IMR-90 (cell line): ENCODE results near the gene AP2B1. TPM values are rescaled to one million over a fixed set of nuclear protein-coding genes. Genes with fewer than 3 reads are reported as not detected.

ENCODE experiments used
- ATAC-seq: fragments of 200-7000 bp; cut with Tn5 transposase; 2 replicates; pipeline ENCODE4 v1.9.1; 2020; ENCODE audit warnings: low read depth, mild to moderate bottlenecking, moderate library complexity
- BruUV-seq: library from RNA; stranded (reverse); fragments of 400-500 nt; replicated peaks from 2 replicates; lab custom pipeline; 2021; lab: Mats Ljungman, UMichigan
- CTCF ChIA-PET: fragments of 300-600 bp; formaldehyde crosslinking; extraction: SDS; loops from one replicate; lab custom pipeline; 2021; ENCODE audit warnings: antibody characterized with exemption; lab: Yijun Ruan, JAX
- POLR2A ChIA-PET: fragments of 300-600 bp; sonication (Branson Sonifier 250); formaldehyde crosslinking; loops from one replicate; lab custom pipeline; 2022; ENCODE audit warnings: antibody characterized with exemption; ENCODE audit not compliant: unreplicated experiment; lab: Charles Lee
- DNase-seq: peaks from one replicate; pipeline ENCODE4 v3.0.0; 2013
- H2AFZ ChIP-seq: replicated peaks from 2 replicates; pipeline ENCODE3; 2013; ENCODE audit warnings: low read length, mild to moderate bottlenecking; ENCODE audit not compliant: poor library complexity
- H2AK5ac ChIP-seq: 2 replicates; pipeline ENCODE4 v1.6.1; 2013; ENCODE audit warnings: low read depth, low read length, inconsistent platforms
- H2AK9ac ChIP-seq: replicated peaks from 2 replicates; pipeline ENCODE3; 2013; ENCODE audit warnings: mild to moderate bottlenecking, low read depth, low read length, moderate library complexity; ENCODE audit not compliant: poor library complexity
- H2BK120ac ChIP-seq: 2 replicates; pipeline ENCODE4 v1.6.1; 2013; ENCODE audit warnings: low read depth, low read length, inconsistent platforms
- H2BK15ac ChIP-seq: 3 replicates; pipeline ENCODE4 v1.6.1; 2013; ENCODE audit warnings: low read depth, low read length, inconsistent platforms
- H2BK20ac ChIP-seq: 2 replicates; pipeline ENCODE4 v1.6.1; 2013; ENCODE audit warnings: low read depth, mild to moderate bottlenecking, inconsistent platforms, low read length, moderate library complexity
- H2BK5ac ChIP-seq: 2 replicates; pipeline ENCODE4 v1.6.1; 2013; ENCODE audit warnings: mild to moderate bottlenecking, low read depth, low read length, inconsistent platforms; ENCODE audit not compliant: poor library complexity, severe bottlenecking
- H3K14ac ChIP-seq: replicated peaks from 2 replicates; pipeline ENCODE4 v1.6.1; 2013; ENCODE audit warnings: low read depth, low read length, inconsistent platforms
- H3K18ac ChIP-seq: 2 replicates; pipeline ENCODE4 v1.6.1; 2013; ENCODE audit warnings: low read depth, low read length, control low read depth
- H3K23ac ChIP-seq: 2 replicates; pipeline ENCODE4 v1.6.1; 2013; ENCODE audit warnings: low read depth, low read length, inconsistent platforms
- H3K27ac ChIP-seq: 2 replicates; pipeline ENCODE4 v1.5.1; 2013; ENCODE audit warnings: mild to moderate bottlenecking, control low read depth, low read length; ENCODE audit not compliant: insufficient read depth
- H3K27me3 ChIP-seq: 2 replicates; pipeline ENCODE4 v1.6.1; 2013; ENCODE audit warnings: low read length; ENCODE audit not compliant: control insufficient read depth, insufficient read depth
- H3K36me3 ChIP-seq: 2 replicates; pipeline ENCODE4 v1.6.1; 2013; ENCODE audit warnings: low read length, mixed read lengths; ENCODE audit not compliant: control insufficient read depth, insufficient read depth
- H3K4ac ChIP-seq: 2 replicates; pipeline ENCODE4 v1.6.1; 2013; ENCODE audit warnings: low read depth, low read length, inconsistent platforms
- H3K4me1 ChIP-seq: 2 replicates; pipeline ENCODE4 v1.6.1; 2013; ENCODE audit warnings: low read length, mixed read lengths; ENCODE audit not compliant: control insufficient read depth, insufficient read depth
- H3K4me2 ChIP-seq: 2 replicates; pipeline ENCODE4 v1.6.1; 2013; ENCODE audit warnings: low read depth, mild to moderate bottlenecking, control low read depth, low read length, moderate library complexity
- H3K4me3 ChIP-seq: 2 replicates; pipeline ENCODE4 v1.5.1; 2013; ENCODE audit warnings: low read depth, mild to moderate bottlenecking, control low read depth, low read length, moderate library complexity; ENCODE audit not compliant: insufficient read depth
- H3K56ac ChIP-seq: 2 replicates; pipeline ENCODE4 v1.6.1; 2013; ENCODE audit warnings: low read length, inconsistent platforms; ENCODE audit not compliant: insufficient read depth; ENCODE audit errors: extremely low read depth
- H3K79me1 ChIP-seq, 2 experiments: 2 replicates each; pipeline ENCODE4 v1.6.1; 2013; ENCODE audit warnings: low read length in 2 of 2, inconsistent platforms in 1 of 2, low read depth in 1 of 2
- H3K9ac ChIP-seq: 2 replicates; pipeline ENCODE4 v1.6.1; 2013; ENCODE audit warnings: low read depth, low read length, control low read depth
- H3K9me1 ChIP-seq: 2 replicates; pipeline ENCODE4 v1.6.1; 2013; ENCODE audit warnings: low read length, inconsistent platforms; ENCODE audit not compliant: insufficient read depth
- H3K9me3 ChIP-seq: 2 replicates; pipeline ENCODE4 v1.6.1; 2013; ENCODE audit warnings: low read length; ENCODE audit not compliant: control insufficient read depth, insufficient read depth
- H4K20me1 ChIP-seq: 2 replicates; pipeline ENCODE4 v1.6.1; 2013; ENCODE audit warnings: low read length, inconsistent platforms; ENCODE audit not compliant: insufficient read depth
- H4K5ac ChIP-seq: 2 replicates; pipeline ENCODE4 v1.6.1; 2013; ENCODE audit warnings: mild to moderate bottlenecking, low read depth, low read length, control low read depth
- H4K8ac ChIP-seq, 2 experiments: 2 replicates each; pipeline ENCODE4 v1.6.1; 2013; ENCODE audit warnings: low read depth in 2 of 2, low read length in 2 of 2, control low read depth in 1 of 2, inconsistent platforms in 1 of 2
- H4K91ac ChIP-seq: 2 replicates; pipeline ENCODE4 v1.6.1; 2013; ENCODE audit warnings: low read depth, low read length, inconsistent platforms; ENCODE audit not compliant: insufficient read depth
- BHLHE40 ChIP-seq: fragments of 150-350 bp; IDR thresholded peaks from 2 replicates; pipeline ENCODE4 v1.6.1; 2016; ENCODE audit warnings: mild to moderate bottlenecking, low read depth, low read length
- CEBPB ChIP-seq: IDR thresholded peaks from 2 replicates; pipeline ENCODE4 v1.6.1; 2012; ENCODE audit warnings: low read depth, low read length, improper control_type of control experiment
- CHD1 ChIP-seq: IDR thresholded peaks from 2 replicates; pipeline ENCODE4 v1.6.1; 2012; ENCODE audit warnings: low read depth, low read length, improper control_type of control experiment
- FOS ChIP-seq: fragments of 150-350 bp; IDR thresholded peaks from 2 replicates; pipeline ENCODE4 v1.6.1; 2016; ENCODE audit warnings: low read depth, low read length
- MAFK ChIP-seq: IDR thresholded peaks from 2 replicates; pipeline ENCODE4 v1.6.1; 2012; ENCODE audit warnings: low read depth, low read length, improper control_type of control experiment
- MXI1 ChIP-seq: IDR thresholded peaks from 2 replicates; pipeline ENCODE4 v1.6.1; 2012; ENCODE audit warnings: low read depth, mild to moderate bottlenecking, low read length, moderate library complexity, borderline replicate concordance
- NFE2L2 ChIP-seq: fragments of 150-350 bp; IDR thresholded peaks from 2 replicates; pipeline ENCODE4 v1.6.1; 2016; ENCODE audit warnings: low read depth, mild to moderate bottlenecking, low read length
- POLR2A ChIP-seq: IDR thresholded peaks from 2 replicates; pipeline ENCODE4 v1.6.1; 2012; ENCODE audit warnings: mild to moderate bottlenecking, low read depth, low read length
- RAD21 ChIP-seq: IDR thresholded peaks from 2 replicates; pipeline ENCODE4 v1.6.1; 2012; ENCODE audit warnings: low read length, improper control_type of control experiment
- RCOR1 ChIP-seq: IDR thresholded peaks from 2 replicates; pipeline ENCODE4 v1.6.1; 2012; ENCODE audit warnings: mild to moderate bottlenecking, low read length, improper control_type of control experiment; ENCODE audit not compliant: insufficient replicate concordance
- RFX5 ChIP-seq: IDR thresholded peaks from 2 replicates; pipeline ENCODE4 v1.8.0; 2012; ENCODE audit warnings: low read depth, mild to moderate bottlenecking, low read length, moderate library complexity
- SMC3 ChIP-seq: fragments of 150-350 bp; IDR thresholded peaks from 2 replicates; pipeline ENCODE4 v1.6.1; 2016; ENCODE audit warnings: low read depth, mild to moderate bottlenecking, antibody characterized with exemption, low read length, moderate library complexity
- WGBS, 2 experiments: methylation state at CpG; one replicate each; pipeline versions ENCODE4 v1.1.5 to v1.1.7; 2013; ENCODE audit warnings: missing lambda C conversion rate in 2 of 2; ENCODE audit not compliant: insufficient read length in 1 of 2; ENCODE audit errors: extremely low coverage in 2 of 2; 5-methylcytosine and 5-hydroxymethylcytosine counted together
- dilution Hi-C: fragments of 300-500 bp; cut with HindIII; formaldehyde crosslinking; loops from one replicate; pipeline ENCODE4 v1.14.3; 2018; ENCODE audit warnings: low sequenced_read_pairs; ENCODE audit not compliant: unreplicated experiment
- in situ Hi-C: fragments of 300-500 bp; cut with MboI; formaldehyde crosslinking; loops from 3 replicates; pipeline ENCODE4 v1.14.3; 2019; ENCODE audit warnings: low sequenced_read_pairs, inconsistent platforms, mixed read lengths
- intact Hi-C: fragments of 100-400 bp; cut with micrococcal nuclease; formaldehyde crosslinking; loops from 2 replicates; pipeline ENCODE4 v1.10.0; 2022
- polyA plus RNA-seq, 3 experiments: library from polyadenylated mRNA; depleted of rRNA; stranded (reverse); fragments of >200 nt; gene quantifications; 2 replicates each; pipeline ENCODE4 v1.2.3, GENCODE V29; 2012; ENCODE audit warnings: low replicate concordance in 1 of 3
- total RNA-seq: library from RNA; depleted of rRNA; stranded (reverse); fragments of >200 nt; gene quantifications from 2 replicates; pipeline ENCODE4 v1.2.3, GENCODE V29; 2012
- TF ChIP-seq, protein P1 (sequence below): fragments of 150-350 bp; IDR thresholded peaks from 2 replicates; pipeline ENCODE4 v1.6.1; 2016; ENCODE audit warnings: low read depth, mild to moderate bottlenecking, low read length, moderate library complexity, borderline replicate concordance
- TF ChIP-seq, protein P2 (sequence below): fragments of 150-350 bp; IDR thresholded peaks from 2 replicates; pipeline ENCODE4 v1.6.1; 2017; ENCODE audit warnings: mild to moderate bottlenecking, antibody characterized with exemption, low read length, low read depth
- TF ChIP-seq, protein P3 (sequence below): conservative IDR thresholded peaks from 2 replicates; pipeline ENCODE4 v1.5.1; 2012; ENCODE audit warnings: mild to moderate bottlenecking, low read depth, low read length, improper control_type of control experiment

AP2B1 gene
- total and polyA plus RNA-seq, 2 of the 4 experiments (the other 2 are of a cell fraction): 102 to 125 TPM

DNA sequence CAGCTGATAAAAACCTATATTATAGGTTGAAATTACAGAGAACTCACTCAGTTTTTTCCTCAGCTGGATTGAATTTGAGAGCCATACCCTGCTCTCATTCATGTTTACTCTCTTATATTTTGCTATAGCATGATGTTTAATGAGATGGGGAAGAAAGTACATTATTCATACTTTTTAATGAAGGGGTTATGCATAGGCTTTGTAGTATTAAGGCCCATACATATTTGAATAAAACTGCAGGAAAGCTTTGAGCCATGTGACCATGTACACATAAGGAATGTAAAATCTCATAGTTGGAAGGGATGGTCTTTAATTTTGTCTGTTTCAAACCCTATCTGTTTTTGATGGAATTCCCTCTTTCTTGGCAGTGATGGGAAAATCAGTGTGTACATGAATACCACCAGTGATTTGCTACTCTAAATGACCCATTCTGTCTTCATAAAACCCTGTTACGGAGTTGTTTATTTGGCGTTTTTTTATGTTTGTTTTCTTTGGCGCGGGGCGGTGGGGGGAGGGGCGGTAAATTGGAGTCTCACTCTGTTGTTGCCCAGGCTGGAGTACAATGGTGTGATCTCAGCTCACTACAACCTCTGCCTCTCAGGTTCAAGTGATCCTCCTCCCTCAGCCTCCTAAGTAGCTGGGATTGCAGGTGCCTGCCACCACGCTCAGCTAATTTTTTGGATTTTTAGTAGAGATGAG lies 105.5 kb downstream of the AP2B1 start:
- Histone ChIP-seq H3K4me1 (no peaks in the 10 kb centered on the region), H2BK120ac (no peak overlapping the region), H3K27me3 (no peaks in the 10 kb centered on the region), H3K9ac (no peak overlapping the region), H3K9me3 (no peaks in the 10 kb centered on the region), H4K8ac (no peak overlapping the region), H2BK5ac (no peak overlapping the region), H3K18ac (no peak overlapping the region), H3K23ac (no peak overlapping the region), H3K27ac (no peak overlapping the region), H4K5ac (no peak overlapping the region), H3K4me3 (no peak overlapping the region), H3K4ac (no peak overlapping the region), H4K91ac (no peak overlapping the region), H3K79me1 (peaks cover 18 to 29% of the 10 kb centered on the region in 2 experiments; a peak in 3 of 4 replicates), H3K9me1 (peaks cover 5% of the 10 kb centered on the region; the same call in 1 of the 2 replicates), H2BK15ac (no peak overlapping the region), H3K14ac (no peak overlapping the region), H2AK5ac (no peak overlapping the region), H2AK9ac (no peak overlapping the region), H2AFZ (no peak overlapping the region), H3K36me3 (peaks cover 26% of the 10 kb centered on the region), H2BK20ac (no peak overlapping the region), H4K20me1 (no peaks in the 10 kb centered on the region), H3K4me2 (no peak overlapping the region), H3K56ac (no peak overlapping the region)
- DNase-seq (no peak), ATAC-seq (no peak)
- TF ChIP-seq, protein P1, sequence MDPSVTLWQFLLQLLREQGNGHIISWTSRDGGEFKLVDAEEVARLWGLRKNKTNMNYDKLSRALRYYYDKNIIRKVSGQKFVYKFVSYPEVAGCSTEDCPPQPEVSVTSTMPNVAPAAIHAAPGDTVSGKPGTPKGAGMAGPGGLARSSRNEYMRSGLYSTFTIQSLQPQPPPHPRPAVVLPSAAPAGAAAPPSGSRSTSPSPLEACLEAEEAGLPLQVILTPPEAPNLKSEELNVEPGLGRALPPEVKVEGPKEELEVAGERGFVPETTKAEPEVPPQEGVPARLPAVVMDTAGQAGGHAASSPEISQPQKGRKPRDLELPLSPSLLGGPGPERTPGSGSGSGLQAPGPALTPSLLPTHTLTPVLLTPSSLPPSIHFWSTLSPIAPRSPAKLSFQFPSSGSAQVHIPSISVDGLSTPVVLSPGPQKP: no peak
- TF ChIP-seq MXI1: no peak
- TF ChIP-seq SMC3: no peak
- TF ChIP-seq, protein P2, sequence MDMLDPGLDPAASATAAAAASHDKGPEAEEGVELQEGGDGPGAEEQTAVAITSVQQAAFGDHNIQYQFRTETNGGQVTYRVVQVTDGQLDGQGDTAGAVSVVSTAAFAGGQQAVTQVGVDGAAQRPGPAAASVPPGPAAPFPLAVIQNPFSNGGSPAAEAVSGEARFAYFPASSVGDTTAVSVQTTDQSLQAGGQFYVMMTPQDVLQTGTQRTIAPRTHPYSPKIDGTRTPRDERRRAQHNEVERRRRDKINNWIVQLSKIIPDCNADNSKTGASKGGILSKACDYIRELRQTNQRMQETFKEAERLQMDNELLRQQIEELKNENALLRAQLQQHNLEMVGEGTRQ: no peak
- no peak for TF ChIP-seq POLR2A
- TF ChIP-seq MAFK: no peak
- no peak for TF ChIP-seq NFE2L2
- no peak for TF ChIP-seq CHD1
- TF ChIP-seq, protein P3, sequence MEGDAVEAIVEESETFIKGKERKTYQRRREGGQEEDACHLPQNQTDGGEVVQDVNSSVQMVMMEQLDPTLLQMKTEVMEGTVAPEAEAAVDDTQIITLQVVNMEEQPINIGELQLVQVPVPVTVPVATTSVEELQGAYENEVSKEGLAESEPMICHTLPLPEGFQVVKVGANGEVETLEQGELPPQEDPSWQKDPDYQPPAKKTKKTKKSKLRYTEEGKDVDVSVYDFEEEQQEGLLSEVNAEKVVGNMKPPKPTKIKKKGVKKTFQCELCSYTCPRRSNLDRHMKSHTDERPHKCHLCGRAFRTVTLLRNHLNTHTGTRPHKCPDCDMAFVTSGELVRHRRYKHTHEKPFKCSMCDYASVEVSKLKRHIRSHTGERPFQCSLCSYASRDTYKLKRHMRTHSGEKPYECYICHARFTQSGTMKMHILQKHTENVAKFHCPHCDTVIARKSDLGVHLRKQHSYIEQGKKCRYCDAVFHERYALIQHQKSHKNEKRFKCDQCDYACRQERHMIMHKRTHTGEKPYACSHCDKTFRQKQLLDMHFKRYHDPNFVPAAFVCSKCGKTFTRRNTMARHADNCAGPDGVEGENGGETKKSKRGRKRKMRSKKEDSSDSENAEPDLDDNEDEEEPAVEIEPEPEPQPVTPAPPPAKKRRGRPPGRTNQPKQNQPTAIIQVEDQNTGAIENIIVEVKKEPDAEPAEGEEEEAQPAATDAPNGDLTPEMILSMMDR: no peak
- no peak for TF ChIP-seq CEBPB
- no peak for TF ChIP-seq RCOR1
- no peak for TF ChIP-seq RAD21
- TF ChIP-seq BHLHE40: no peak
- TF ChIP-seq FOS: no peak
- no peak for TF ChIP-seq RFX5
- intact Hi-C loops (no loop called here), in situ Hi-C loops (no loop called here), dilution Hi-C loops (no loop called here)
- WGBS, 2 experiments: no CpG with 5 or more reads among the region's 7 CpGs
- no TSS peak for BruUV-seq
- POLR2A ChIA-PET: no interaction called here
- CTCF ChIA-PET: no interaction called here
